ENCODE measurements around the gene ARID3A. TPM values are rescaled to one million over a fixed set of nuclear protein-coding genes. Genes with fewer than 3 reads are reported as not detected.

ARID3A gene
- 5.3 and 13.5 TPM in 2 replicates for total RNA-seq

DNA sequence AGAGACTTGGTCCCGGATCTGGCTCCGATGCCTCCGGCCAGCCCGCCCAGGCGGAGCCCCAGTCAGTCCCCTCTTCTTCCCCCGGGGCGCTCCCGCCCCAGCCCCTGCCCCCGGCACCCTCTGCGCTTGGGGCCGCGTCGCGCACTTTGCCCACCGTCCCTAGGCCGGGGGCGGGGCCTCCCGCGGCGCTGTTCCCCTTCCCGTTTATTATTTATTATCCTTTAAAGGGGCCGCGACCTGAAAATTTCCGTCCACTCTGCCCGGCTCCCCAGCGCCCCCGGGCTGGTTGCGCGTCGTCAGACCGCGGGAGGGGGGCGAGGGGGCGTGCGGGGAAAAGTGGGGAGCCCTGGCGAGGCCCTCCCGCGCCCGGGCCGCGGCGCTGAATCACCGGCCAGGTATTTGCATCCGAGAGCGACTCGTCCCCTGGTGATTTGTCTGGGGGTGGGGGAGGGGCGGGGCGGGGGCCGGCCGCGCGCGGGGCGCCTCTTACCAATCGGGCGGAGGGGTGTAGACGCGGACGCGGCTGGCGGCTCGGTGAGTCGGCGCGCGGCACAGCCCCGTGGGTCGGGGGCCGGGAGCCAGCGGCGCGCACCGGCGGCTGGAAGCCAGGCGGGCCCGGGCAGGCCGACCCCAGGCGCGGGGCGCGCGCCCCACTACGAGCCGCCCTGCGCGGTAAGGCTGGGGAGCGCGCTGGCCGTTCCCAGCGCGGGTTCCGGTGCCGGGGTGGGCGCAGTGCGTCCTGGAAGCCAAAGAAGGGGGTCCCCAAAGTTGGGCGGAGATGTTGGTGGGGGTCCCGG lies at the start of gene ARID3A:
Gene ARID3A (plus strand): TSS at position 510 of the 797 bp plus-strand sequence. CDS start 3,494 bp downstream, outside the sequence.

DNA sequence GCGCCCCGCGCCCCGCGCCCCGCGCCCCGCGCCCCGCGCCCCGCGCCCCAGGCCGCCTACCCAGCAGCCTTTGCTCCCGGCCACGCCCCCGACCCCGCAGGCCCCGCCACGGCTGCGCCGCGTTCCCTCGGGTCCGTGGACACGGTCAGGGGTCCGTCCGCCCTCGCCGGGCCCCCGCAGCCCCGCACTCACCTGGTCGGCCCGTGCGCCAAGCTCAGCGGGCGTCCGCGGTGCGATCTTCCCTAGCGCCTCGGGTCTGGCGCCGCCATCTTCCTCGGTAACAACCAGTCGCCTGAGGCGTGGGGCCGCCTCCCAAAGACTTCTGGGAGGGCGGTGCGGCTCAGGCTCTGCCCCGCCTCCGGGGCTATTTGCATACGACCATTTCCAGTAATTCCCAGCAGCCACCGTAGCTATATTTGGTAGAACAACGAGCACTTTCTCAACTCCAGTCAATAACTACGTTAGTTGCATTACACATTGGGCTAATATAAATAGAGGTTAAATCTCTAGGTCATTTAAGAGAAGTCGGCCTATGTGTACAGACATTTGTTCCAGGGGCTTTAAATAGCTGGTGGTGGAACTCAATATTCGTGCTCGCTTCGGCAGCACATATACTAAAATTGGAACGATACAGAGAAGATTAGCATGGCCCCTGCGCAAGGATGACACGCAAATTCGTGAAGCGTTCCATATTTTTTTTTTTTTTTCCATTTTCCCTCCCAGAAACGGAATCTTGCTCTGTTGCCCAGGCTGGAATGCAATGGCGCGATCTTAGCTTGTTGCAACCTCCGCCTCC lies 32.7 kb upstream of the ARID3A start, which contains the start of the genes MED16 and RNU6-9:
Gene MED16 (minus strand): TSS at position 294 of the 796 bp plus-strand sequence. CDS start 2,056 bp downstream, outside the sequence.
Gene RNU6-9 (plus strand): TSS at position 591 of the 796 bp plus-strand sequence.

DNA sequence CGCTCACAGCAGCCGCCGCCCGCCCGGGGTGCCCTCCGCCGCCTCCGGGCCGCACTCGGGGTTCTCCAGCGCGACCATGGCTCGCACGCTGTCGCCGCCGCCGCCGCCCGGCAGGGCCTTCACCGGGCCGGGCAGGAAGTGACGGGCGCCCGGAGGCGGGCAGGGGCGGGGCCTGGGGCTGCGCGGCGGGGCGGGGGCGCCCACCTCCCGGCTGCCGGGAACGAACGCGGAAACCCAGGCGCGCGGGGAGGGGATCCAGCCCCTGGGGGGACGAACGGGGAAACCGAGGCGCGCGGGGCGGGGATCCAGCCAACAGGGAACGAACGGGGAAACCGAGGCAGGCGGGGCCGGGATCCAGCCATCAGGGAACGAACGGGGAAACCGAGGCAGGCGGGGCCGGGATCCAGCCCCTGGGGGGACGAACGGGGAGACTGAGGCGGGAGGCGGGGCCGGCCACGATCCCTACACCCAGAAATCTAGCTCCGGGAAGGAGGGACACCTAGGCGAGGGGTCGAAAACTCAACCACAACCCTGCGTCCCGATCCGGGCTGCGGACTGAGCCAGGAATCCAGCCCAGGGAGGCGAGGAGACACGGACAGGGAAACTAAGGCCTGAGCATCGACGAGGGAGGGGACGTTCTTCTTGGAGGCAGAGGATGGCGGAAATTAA lies 12.6 kb upstream of the ARID3A start, which contains the start of gene R3HDM4:
Gene R3HDM4 (minus strand): TSS at position 140 of the 669 bp plus-strand sequence. CDS start 62 bp downstream, at position 78.

DNA sequence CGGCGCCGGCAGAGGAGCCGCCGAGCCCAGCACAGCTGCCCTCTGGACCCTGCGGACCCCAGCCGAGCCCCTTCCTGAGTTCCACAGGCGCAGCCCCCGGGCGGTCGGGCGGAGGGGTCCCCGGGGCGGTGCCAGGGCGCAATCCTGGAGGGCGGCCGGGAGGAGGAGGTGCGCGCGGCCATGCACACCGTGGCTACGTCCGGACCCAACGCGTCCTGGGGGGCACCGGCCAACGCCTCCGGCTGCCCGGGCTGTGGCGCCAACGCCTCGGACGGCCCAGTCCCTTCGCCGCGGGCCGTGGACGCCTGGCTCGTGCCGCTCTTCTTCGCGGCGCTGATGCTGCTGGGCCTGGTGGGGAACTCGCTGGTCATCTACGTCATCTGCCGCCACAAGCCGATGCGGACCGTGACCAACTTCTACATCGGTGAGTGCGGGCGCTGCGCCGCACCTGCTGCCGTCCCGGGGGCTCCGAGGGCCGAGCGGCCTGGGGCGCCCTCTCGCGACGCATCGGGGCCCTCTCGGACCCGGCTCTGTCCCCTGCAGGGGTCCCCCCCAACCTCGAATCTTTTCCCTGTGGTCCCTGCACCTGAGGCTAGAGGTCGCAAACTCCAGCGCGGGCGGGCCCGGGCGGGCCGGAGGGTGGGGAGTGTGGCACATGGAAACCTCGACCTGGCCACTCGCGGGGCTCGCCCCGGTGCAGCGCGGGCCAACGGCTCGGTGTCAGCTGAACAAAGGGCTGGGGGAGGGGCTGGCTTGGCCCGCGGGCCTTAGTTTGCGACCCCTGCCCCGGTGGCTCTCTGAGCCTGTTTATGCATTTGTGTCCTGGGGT lies 8.3 kb upstream of the ARID3A start, which contains the start of gene KISS1R:
Gene KISS1R (plus strand): TSS at position 11 of the 829 bp plus-strand sequence. CDS start 170 bp downstream, at position 181.

GRCh38 chr19:984165-984967 lies 58.5 kb downstream of the ARID3A start, which contains the start of gene WDR18:
WDR18 (plus strand) TSS chr19:984345; CDS start chr19:984354, 9 bp downstream.

DNA sequence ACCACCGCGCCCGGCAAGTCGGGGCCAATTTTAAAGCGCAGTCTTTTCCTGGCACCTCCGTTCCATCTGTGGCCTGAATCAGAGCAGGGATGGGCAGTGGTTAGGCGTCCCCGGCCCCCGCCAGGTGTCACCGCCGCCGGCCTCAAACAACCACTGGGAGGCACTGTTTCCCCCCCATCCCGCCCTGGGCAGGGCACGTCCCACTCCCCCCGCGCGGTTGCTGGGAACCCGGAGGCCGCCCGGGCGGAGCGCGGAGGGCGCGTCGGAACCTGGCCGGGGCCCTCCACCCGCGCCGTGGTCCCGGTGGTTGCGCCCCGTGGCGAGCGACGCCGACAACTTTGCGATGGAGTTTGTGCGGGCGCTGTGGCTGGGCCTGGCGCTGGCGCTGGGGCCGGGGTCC lies 74.3 kb downstream of the ARID3A start, which contains the start of gene GRIN3B:
Gene GRIN3B (plus strand): TSS at position 325 of the 400 bp plus-strand sequence. CDS start 19 bp downstream, at position 344.

DNA sequence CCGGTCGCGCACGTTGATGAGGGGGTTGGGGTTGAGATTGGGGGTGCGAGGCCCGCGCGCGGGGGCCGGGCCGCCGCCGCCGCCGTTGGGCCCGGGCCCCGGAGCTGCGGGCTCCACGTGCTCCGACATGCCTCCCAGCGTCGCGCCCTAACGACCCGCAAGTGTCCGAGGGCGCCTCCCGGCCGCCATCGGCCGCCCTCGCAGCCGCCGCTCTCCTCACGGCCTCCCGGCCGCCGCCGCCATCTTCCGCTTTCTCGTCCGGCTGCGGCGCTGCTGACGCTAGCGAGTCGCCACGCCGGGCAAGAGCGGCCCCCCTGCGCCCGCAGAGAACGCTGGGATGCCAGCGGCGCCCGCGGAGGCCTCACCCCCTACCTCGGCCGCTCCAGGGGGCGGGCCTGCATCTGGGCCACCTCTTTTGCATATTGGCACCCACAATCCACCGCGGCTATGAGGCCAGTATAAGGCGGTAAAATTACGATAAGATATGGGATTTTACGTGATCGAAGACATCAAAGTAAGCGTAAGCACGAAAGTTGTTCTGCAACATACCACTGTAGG lies 95.1 kb downstream of the ARID3A start, which contains the start of gene TMEM259:
Gene TMEM259 (minus strand): TSS at position 256 of the 558 bp plus-strand sequence. CDS start 127 bp downstream, at position 129.

Other genes with a start within 250 kb of the ARID3A start
- gene FSTL3, start 249.6 kb upstream of the ARID3A start, total RNA-seq: 207 and 297 TPM in 2 replicates
- not detected in 2 replicates for gene PRSS57, start 230.6 kb upstream of the ARID3A start, total RNA-seq
- 6.7 TPM in 2 replicates for gene PALM, start 217.1 kb upstream of the ARID3A start, total RNA-seq
- 73.5 and 106 TPM in 2 replicates for gene MISP, start 174.9 kb upstream of the ARID3A start, total RNA-seq
- 154 and 246 TPM in 2 replicates for gene PTBP1, start 128.6 kb upstream of the ARID3A start, total RNA-seq
- gene PLPPR3, start 104.1 kb upstream of the ARID3A start, total RNA-seq: 0.56 TPM in 2 replicates
- gene AZU1, start 98.2 kb upstream of the ARID3A start, total RNA-seq: not detected in 2 replicates
- gene PRTN3, start 85.0 kb upstream of the ARID3A start, total RNA-seq: 0.49 TPM in 1 of 2 replicates, not detected in the other
- gene ELANE, start 73.7 kb upstream of the ARID3A start, total RNA-seq: not detected in 2 replicates
- 3.5 and 6.6 TPM in 2 replicates for gene CFD, start 66.4 kb upstream of the ARID3A start, total RNA-seq
- gene MED16, start 32.8 kb upstream of the ARID3A start, total RNA-seq: 47.1 and 48.6 TPM in 2 replicates
- gene RNU6-9, start 32.6 kb upstream of the ARID3A start, total RNA-seq: not detected in 2 replicates
- 57.1 and 58.6 TPM in 2 replicates for gene R3HDM4, start 12.8 kb upstream of the ARID3A start, total RNA-seq
- gene KISS1R, start 8.7 kb upstream of the ARID3A start, total RNA-seq: 0.14 TPM in 1 of 2 replicates, not detected in the other
- 70.8 and 71.6 TPM in 2 replicates for gene WDR18, start 58.3 kb downstream of the ARID3A start, total RNA-seq
- gene GRIN3B, start 74.4 kb downstream of the ARID3A start, total RNA-seq: 4.4 and 6.3 TPM in 2 replicates
- gene TMEM259, start 95.1 kb downstream of the ARID3A start, total RNA-seq: 150 and 164 TPM in 2 replicates
- not detected in 2 replicates for gene RNU6-2, start 95.5 kb downstream of the ARID3A start, total RNA-seq
- gene CNN2, start 100.6 kb downstream of the ARID3A start, total RNA-seq: 247 and 249 TPM in 2 replicates
- 14.7 and 21.7 TPM in 2 replicates for gene ABCA7, start 114.1 kb downstream of the ARID3A start, total RNA-seq
- gene ARHGAP45, start 141.1 kb downstream of the ARID3A start, total RNA-seq: 9.0 and 12.5 TPM in 2 replicates
- gene POLR2E, start 169.3 kb downstream of the ARID3A start, total RNA-seq: 241 and 251 TPM in 2 replicates
- 330 and 347 TPM in 2 replicates for gene GPX4, start 178.0 kb downstream of the ARID3A start, total RNA-seq
- gene SBNO2, start 248.2 kb downstream of the ARID3A start, total RNA-seq: 37.3 and 53.2 TPM in 2 replicates